HEK293 (cell line): ENCODE results near the gene IGF1R.

Experiments
- CTCF ChIA-PET: fragments of 350-600 bp; formaldehyde crosslinking; extraction: SDS; loops from one replicate; lab custom pipeline; 2021; ENCODE audit warnings: antibody characterized with exemption; lab: Yijun Ruan, JAX
- POLR2A ChIA-PET: fragments of 300-600 bp; formaldehyde crosslinking; extraction: SDS; loops from one replicate; lab custom pipeline; 2020; ENCODE audit warnings: antibody characterized with exemption, inconsistent platforms; lab: Yijun Ruan, JAX
- H3K27ac ChIP-seq: fragments of 200-500 bp; sonication (Bioruptor generic); 2 replicates; pipeline ENCODE4 v1.5.1; 2014; ENCODE audit warnings: low read depth, low read length, control low read depth, inconsistent platforms; ENCODE audit errors: extremely low read depth
- H3K36me3 ChIP-seq, 2 experiments: fragments of 200-500 bp in 1 of 2; sonication (Bioruptor generic) in 1 of 2; 1 replicate in 1 of 2; 2 replicates in 1 of 2; pipeline ENCODE4 v1.5.1; 2014 to 2017; ENCODE audit warnings: inconsistent platforms in 2 of 2, low read length in 2 of 2; ENCODE audit not compliant: control insufficient read depth in 2 of 2, insufficient read depth in 1 of 2
- H3K4me1 ChIP-seq: fragments of 200-500 bp; sonication (Bioruptor generic); 2 replicates; pipeline ENCODE4 v1.5.1; 2014; ENCODE audit warnings: mild to moderate bottlenecking, low read length, inconsistent platforms; ENCODE audit not compliant: control insufficient read depth, insufficient read depth
- H3K4me3 ChIP-seq: 2 replicates; pipeline ENCODE4 v1.5.1; 2011; ENCODE audit warnings: low read depth, mild to moderate bottlenecking, control low read depth, low read length, moderate library complexity
- H3K9me3 ChIP-seq: fragments of 200-500 bp; sonication (Bioruptor generic); 2 replicates; pipeline ENCODE4 v1.5.1; 2014; ENCODE audit warnings: low read depth, low read length, inconsistent platforms; ENCODE audit not compliant: control insufficient read depth, insufficient read depth
- AEBP2 ChIP-seq: fragments of 450-650 bp; formaldehyde crosslinking; IDR thresholded peaks from 2 replicates; pipeline ENCODE4 v1.5.1; 2016; ENCODE audit warnings: missing biosample characterization, missing genetic modification characterization, borderline replicate concordance
- GLI4 ChIP-seq: fragments of 450-650 bp; formaldehyde crosslinking; IDR thresholded peaks from 2 replicates; pipeline ENCODE4 v1.5.1; 2016; ENCODE audit warnings: missing biosample characterization, missing genetic modification characterization
- PATZ1 ChIP-seq: fragments of 450-650 bp; formaldehyde crosslinking; IDR thresholded peaks from 2 replicates; pipeline ENCODE4 v1.5.1; 2016; ENCODE audit warnings: missing biosample characterization, missing genetic modification characterization
- PRDM1 ChIP-seq: fragments of 450-650 bp; formaldehyde crosslinking; IDR thresholded peaks from 2 replicates; pipeline ENCODE4; 2016; ENCODE audit warnings: missing biosample characterization, missing genetic modification characterization
- YY2 ChIP-seq: fragments of 450-650 bp; formaldehyde crosslinking; IDR thresholded peaks from 2 replicates; pipeline ENCODE4 v1.5.1; 2016; ENCODE audit warnings: missing biosample characterization, missing genetic modification characterization
- ZBTB17 ChIP-seq: fragments of 450-650 bp; formaldehyde crosslinking; IDR thresholded peaks from 2 replicates; pipeline ENCODE4 v1.5.1; 2016; ENCODE audit warnings: missing biosample characterization, missing genetic modification characterization
- ZBTB6 ChIP-seq: fragments of 450-650 bp; formaldehyde crosslinking; IDR thresholded peaks from 2 replicates; pipeline ENCODE4 v1.5.1; 2017; ENCODE audit warnings: missing biosample characterization, missing genetic modification characterization
- ZEB2 ChIP-seq: fragments of 450-650 bp; formaldehyde crosslinking; IDR thresholded peaks from 2 replicates; pipeline ENCODE4 v1.5.1; 2016; ENCODE audit warnings: missing biosample characterization, missing genetic modification characterization
- ZNF138 ChIP-seq: fragments of 450-650 bp; formaldehyde crosslinking; IDR thresholded peaks from 2 replicates; pipeline ENCODE4 v1.5.1; 2016; ENCODE audit warnings: missing biosample characterization, missing genetic modification characterization, borderline replicate concordance
- ZNF366 ChIP-seq: fragments of 450-650 bp; formaldehyde crosslinking; conservative IDR thresholded peaks from 2 replicates; pipeline ENCODE4 v1.5.1; 2016; ENCODE audit warnings: missing biosample characterization, missing genetic modification characterization
- ZNF394 ChIP-seq: fragments of 450-650 bp; formaldehyde crosslinking; IDR thresholded peaks from 2 replicates; pipeline ENCODE4 v1.5.1; 2016; ENCODE audit warnings: missing biosample characterization, missing genetic modification characterization, mild to moderate bottlenecking, moderate library complexity, borderline replicate concordance
- ZNF488 ChIP-seq: fragments of 450-650 bp; formaldehyde crosslinking; IDR thresholded peaks from 2 replicates; pipeline ENCODE4 v1.5.1; 2016; ENCODE audit warnings: missing biosample characterization, missing genetic modification characterization
- ZNF558 ChIP-seq: fragments of 450-650 bp; formaldehyde crosslinking; IDR thresholded peaks from 2 replicates; pipeline ENCODE4 v1.5.1; 2016; ENCODE audit warnings: missing biosample characterization, missing genetic modification characterization
- ZNF561 ChIP-seq: fragments of 450-650 bp; IDR thresholded peaks from 2 replicates; pipeline ENCODE4 v1.5.1; 2018; ENCODE audit warnings: missing biosample characterization, missing genetic modification characterization, borderline replicate concordance
- ZNF658 ChIP-seq: fragments of 450-650 bp; formaldehyde crosslinking; IDR thresholded peaks from 2 replicates; pipeline ENCODE4; 2016; ENCODE audit warnings: missing biosample characterization, missing genetic modification characterization
- ZNF660 ChIP-seq: fragments of 450-650 bp; IDR thresholded peaks from 2 replicates; pipeline ENCODE4 v1.5.1; 2018; ENCODE audit warnings: missing biosample characterization, mild to moderate bottlenecking, missing genetic modification characterization
- ZXDB ChIP-seq: fragments of 450-650 bp; formaldehyde crosslinking; IDR thresholded peaks from 2 replicates; pipeline ENCODE4 v1.5.1; 2016; ENCODE audit warnings: missing biosample characterization, missing genetic modification characterization
- TF ChIP-seq, protein P1 (sequence below): fragments of 450-650 bp; formaldehyde crosslinking; IDR thresholded peaks from 2 replicates; pipeline ENCODE4 v1.5.1; 2016; ENCODE audit warnings: missing biosample characterization, missing genetic modification characterization, low read depth
- TF ChIP-seq, protein P2 (sequence below): fragments of 450-650 bp; formaldehyde crosslinking; optimal IDR thresholded peaks from 2 replicates; pipeline ENCODE3; 2016; ENCODE audit warnings: missing biosample characterization, mild to moderate bottlenecking, missing genetic modification characterization
- TF ChIP-seq, protein P3 (sequence below): sonication (generic); formaldehyde crosslinking; IDR thresholded peaks from 2 replicates; pipeline ENCODE4 v1.8.1; 2022; ENCODE audit warnings: mild to moderate bottlenecking, moderate library complexity, missing genetic modification reagents

Gene IGF1R

DNA sequence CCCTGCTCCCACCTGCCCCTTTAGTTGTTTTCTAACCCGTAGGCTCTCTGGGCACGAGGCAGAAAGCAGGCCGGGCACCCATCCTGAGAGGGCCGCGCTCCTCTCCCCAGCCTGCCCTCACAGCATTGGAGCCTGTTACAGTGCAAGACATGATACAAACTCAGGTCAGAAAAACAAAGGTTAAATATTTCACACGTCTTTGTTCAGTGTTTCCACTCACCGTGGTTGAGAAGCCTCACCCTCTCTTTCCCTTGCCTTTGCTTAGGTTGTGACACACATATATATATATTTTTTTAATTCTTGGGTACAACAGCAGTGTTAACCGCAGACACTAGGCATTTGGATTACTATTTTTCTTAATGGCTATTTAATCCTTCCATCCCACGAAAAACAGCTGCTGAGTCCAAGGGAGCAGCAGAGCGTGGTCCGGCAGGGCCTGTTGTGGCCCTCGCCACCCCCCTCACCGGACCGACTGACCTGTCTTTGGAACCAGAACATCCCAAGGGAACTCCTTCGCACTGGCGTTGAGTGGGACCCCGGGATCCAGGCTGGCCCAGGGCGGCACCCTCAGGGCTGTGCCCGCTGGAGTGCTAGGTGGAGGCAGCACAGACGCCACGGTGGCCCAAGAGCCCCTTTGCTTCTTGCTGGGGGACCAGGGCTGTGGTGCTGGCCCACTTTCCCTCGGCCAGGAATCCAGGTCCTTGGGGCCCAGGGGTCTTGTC, 310.7 kb downstream of the IGF1R start:
- no peak for TF ChIP-seq ZNF488 (tag by site-specific recombination)
- no peak for TF ChIP-seq ZBTB6 (tag by site-specific recombination)
- TF ChIP-seq GLI4 (tag by site-specific recombination), result no peak
- no peak for TF ChIP-seq YY2 (tag by site-specific recombination)
- TF ChIP-seq, protein P1, sequence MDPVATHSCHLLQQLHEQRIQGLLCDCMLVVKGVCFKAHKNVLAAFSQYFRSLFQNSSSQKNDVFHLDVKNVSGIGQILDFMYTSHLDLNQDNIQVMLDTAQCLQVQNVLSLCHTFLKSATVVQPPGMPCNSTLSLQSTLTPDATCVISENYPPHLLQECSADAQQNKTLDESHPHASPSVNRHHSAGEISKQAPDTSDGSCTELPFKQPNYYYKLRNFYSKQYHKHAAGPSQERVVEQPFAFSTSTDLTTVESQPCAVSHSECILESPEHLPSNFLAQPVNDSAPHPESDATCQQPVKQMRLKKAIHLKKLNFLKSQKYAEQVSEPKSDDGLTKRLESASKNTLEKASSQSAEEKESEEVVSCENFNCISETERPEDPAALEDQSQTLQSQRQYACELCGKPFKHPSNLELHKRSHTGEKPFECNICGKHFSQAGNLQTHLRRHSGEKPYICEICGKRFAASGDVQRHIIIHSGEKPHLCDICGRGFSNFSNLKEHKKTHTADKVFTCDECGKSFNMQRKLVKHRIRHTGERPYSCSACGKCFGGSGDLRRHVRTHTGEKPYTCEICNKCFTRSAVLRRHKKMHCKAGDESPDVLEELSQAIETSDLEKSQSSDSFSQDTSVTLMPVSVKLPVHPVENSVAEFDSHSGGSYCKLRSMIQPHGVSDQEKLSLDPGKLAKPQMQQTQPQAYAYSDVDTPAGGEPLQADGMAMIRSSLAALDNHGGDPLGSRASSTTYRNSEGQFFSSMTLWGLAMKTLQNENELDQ (tag by site-specific recombination), result no peak
- TF ChIP-seq AEBP2 (tag by site-specific recombination), result no peak
- TF ChIP-seq ZBTB17, result no peak
- no peak for TF ChIP-seq ZNF660
- TF ChIP-seq, protein P2, sequence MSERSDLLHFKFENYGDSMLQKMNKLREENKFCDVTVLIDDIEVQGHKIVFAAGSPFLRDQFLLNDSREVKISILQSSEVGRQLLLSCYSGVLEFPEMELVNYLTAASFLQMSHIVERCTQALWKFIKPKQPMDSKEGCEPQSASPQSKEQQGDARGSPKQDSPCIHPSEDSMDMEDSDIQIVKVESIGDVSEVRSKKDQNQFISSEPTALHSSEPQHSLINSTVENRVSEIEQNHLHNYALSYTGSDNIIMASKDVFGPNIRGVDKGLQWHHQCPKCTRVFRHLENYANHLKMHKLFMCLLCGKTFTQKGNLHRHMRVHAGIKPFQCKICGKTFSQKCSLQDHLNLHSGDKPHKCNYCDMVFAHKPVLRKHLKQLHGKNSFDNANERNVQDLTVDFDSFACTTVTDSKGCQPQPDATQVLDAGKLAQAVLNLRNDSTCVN, result no peak
- no peak for TF ChIP-seq ZNF138 (tag by site-specific recombination)
- TF ChIP-seq, protein P3, sequence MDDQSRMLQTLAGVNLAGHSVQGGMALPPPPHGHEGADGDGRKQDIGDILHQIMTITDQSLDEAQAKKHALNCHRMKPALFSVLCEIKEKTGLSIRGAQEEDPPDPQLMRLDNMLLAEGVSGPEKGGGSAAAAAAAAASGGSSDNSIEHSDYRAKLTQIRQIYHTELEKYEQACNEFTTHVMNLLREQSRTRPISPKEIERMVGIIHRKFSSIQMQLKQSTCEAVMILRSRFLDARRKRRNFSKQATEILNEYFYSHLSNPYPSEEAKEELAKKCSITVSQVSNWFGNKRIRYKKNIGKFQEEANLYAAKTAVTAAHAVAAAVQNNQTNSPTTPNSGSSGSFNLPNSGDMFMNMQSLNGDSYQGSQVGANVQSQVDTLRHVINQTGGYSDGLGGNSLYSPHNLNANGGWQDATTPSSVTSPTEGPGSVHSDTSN, result no peak
- no peak for TF ChIP-seq ZEB2 (tag by site-specific recombination)
- TF ChIP-seq PRDM1 (tag by site-specific recombination), result no peak
- TF ChIP-seq ZNF558 (tag by site-specific recombination), result no peak
- no peak for TF ChIP-seq ZNF658 (tag by site-specific recombination)
- TF ChIP-seq ZXDB (tag by site-specific recombination), result no peak
- TF ChIP-seq ZNF394 (tag by site-specific recombination), result no peak
- no peak for TF ChIP-seq ZNF366 (tag by site-specific recombination)
- TF ChIP-seq ZNF561, result no peak
- TF ChIP-seq PATZ1 (tag by site-specific recombination), result no peak
- TF ChIP-seq, all 188 proteins: peak for 0
- H3K9me3 ChIP-seq, result no peaks in the 10 kb centered on the region
- peaks cover 9 to 80% of the 10 kb centered on the region in 2 experiments; a peak in 2 of 3 replicates for H3K36me3 ChIP-seq
- CTCF ChIA-PET, result interaction anchor here (1.2 to 1.4 kb wide), 2 partner anchors 53 to 118 kb away, joined by 4 to 5 read pairs; no protein-coding TSS in a partner anchor
- POLR2A ChIA-PET, result no interaction called here
- no peaks in the 10 kb centered on the region for H3K4me1 ChIP-seq
- H3K4me3 ChIP-seq, result no peak overlapping the region
- H3K27ac ChIP-seq, result 0 out of 2 replicates have a peak overlapping the region, but pooled peaks have one; percentile 16
